GM18499 (cell line): ENCODE results near the gene KIRREL1.

Source experiments
- ATAC-seq: cut with Tn5 transposase; IDR thresholded peaks from one replicate; pipeline ENCODE4 v1.9.1; 2021; ENCODE audit warnings: moderate number of reproducible peaks; ENCODE audit not compliant: insufficient read depth, unreplicated experiment

KIRREL1 gene

DNA sequence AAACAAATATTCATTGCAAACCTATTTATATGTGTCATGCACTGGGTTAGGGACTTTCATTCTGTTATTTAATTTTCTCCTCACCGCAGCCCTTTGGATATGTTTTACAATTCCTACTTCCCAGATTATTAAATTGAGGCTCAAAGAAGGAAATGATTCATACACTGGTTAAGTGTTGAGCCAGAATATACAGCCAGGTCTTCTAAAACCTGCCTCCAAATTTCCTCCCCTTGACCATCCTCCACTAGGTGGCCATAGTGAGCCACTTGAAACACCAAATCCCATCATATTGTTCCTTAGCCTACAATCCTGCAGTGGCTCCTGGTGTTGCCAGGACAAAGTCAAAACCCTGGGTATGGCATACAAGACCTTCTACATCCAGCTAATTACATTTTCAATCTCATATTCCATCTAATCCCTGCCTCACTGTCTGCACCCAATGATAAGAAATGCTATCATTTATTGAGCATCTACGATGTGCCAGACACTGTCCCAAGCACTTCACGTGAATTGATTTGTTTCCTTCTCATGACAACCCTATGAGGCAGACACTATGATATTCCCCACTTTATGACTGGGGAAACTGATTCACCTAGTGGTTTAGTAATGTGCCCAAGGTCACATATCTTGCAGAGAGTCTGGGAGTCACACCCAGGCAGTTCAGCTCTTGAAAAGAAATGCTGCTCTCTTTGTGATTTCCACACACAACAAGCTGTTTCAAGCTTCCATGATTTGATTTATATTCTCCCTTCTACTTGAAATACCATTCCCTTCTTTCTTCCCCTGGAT, 23.6 kb upstream of the KIRREL1 start:
- no peak for ATAC-seq

DNA sequence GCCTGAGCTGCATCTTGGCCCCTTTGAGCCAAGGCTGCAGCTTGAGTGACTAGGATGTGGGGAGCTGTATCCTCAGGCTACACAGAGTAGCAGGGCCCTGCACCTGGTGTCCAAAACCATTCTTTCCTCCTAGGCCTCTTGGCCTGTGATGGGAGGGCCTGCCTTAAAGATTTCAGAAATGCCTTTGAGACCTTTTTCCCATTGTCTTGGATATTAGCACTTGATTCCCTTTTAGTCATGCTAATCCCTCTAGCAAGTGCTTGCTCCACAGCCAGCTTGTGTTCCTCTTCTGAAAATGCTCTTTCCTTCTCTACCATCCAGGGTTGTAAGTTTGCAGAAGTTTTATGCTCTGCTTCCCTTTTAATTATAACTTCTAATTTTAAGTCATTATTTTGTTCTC, 21.7 kb upstream of the KIRREL1 start:
- ATAC-seq: no peak

DNA sequence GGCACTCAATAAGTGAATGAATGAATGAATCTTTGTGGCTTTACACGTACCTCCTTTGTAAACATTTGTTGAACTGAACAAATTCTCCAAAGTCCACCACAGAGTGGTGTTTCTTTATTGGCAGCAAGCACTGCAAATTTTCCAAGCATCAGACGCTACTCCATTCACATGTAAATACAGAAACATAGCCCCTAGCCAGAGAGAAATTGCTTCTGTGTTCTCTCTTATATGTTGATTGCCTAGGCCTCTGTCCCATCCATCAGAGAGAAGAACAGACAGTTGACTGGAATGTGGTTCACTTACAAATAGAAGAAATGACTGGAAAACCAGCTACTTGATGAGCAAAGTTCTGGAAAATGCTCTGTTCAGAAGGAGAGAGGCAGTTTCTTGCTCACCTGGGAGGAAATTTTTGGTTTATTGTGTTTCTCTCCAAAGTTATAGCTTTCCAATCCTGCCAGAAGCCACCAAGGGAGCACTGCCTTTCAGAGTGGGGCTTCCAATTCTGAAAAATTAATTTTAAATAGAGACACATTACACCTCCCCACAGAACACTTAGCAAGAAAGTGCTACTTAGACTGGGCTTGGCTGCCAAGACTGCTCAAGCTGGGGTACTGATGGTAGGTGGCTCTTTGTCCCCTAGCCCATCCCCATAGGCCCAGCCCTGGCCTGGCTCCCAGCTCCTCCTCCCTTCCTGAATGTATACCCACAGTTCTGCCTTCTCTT, 18.1 kb upstream of the KIRREL1 start:
- ATAC-seq: no peak

DNA sequence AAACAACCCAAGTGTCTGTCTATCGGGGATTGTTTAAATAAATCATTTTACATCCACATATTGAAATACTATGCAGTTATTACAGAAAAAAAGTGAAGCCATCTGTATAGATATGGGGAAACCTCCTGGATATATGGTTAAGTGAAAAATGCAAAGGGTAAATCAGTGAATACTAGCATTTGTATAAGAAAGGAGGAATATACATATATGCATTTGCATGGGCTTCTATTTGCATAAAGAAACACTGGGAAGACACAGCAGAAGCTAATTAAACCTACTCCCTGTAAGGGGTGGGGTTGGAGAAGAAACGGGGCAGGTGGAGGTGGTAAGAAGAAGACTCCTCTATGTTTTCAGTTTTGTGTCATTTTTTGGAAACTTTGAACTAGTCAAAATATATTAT, 16.6 kb upstream of the KIRREL1 start:
- no peak for ATAC-seq

DNA sequence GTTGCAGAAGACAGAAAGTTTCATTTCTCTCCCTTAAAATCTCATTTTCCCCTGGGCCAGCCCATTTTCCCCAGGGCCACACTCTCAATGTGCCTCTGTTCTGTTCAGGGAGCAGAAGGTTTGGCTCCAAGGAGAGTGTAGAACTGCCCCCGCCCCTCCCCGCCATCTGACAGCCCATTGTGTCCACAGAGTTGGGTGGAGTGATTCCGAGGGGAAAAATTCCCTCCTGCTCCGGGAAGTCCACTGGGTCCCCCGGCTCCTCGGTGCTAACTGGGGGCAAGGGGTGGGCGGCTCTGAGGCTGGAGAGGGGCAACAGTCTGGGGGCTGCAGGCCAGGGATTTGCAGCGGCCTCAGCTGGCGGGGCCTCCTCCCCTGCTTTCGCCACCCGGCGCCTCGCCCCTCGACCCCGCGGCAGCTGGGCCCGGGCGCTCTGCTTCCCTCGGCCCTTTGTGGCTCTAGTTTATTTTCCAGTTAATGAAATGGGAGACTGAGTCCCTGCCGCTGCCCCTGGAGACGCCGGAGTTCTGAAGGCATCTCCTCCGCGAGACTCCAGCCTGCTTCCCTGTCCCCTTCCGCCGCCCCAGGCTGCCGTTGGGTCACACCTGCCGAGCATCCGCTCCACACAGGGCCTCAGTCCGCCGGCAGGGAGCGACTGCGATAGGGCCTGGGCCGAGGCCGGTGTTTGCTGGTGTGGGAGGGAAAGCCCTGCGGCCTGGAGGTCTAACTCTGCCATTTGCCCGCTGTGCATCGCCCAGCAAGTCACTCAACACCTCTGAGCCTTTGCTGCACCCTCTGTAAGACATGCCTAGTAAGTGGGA, 14.7 kb upstream of the KIRREL1 start:
- ATAC-seq: no peak

DNA sequence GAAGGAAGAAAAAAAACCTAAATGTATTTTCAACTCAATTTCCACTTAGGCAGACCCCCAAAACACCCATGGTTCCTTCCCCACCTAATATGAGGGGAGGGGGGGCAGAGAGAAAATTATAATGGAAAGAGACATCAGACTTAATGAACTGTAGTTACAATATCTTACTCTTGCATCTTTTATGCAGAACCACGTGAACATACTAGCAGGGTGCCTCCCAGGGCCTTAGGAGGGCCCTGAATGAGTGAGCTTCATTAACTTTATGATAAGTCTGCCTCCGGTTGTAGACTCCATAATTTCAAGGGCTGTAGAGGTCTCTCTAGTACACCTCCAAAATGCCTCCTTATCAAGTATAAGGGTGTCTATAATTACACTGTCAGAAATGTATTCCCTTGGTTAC, 11.3 kb upstream of the KIRREL1 start:
- ATAC-seq: no peak

DNA sequence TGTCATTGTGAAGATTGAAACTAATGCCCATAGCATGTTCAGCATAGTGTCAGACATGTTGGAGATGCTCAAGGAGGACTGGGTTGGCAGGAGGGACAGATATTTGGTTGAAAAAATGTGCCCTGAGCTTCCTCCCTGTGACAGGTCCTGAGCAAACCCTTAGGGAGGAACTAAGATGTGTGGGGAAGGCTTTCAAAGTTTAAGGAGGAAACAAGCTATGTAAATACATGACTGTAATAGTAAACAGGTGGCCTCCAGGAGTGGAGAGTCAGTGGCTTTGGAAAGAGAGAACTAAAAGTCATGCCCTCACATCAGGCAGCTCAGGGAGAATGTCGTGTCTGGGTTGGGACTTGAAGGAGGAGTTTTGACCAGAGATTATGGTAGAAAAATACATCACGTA, 9.7 kb upstream of the KIRREL1 start:
- ATAC-seq: no peak

DNA sequence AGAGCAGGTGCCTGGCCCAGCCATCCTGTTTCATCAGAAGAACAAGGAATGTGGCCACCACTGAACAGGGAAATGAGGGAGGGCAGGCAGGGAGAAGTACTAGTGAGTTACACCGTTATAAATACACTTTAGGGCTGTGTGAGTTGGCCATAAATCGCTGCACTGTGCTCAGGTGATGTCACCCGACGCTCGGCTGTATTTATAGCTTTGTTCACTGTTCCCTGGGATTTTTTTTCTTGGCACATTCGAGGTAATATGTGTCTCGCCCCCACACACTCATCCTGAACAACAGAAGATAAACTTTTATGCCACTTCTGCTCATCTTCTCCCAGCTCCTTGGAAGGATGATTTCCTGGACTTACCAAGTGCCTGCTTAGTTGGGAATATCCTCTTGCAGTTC, 9.0 kb upstream of the KIRREL1 start:
- no peak for ATAC-seq

DNA sequence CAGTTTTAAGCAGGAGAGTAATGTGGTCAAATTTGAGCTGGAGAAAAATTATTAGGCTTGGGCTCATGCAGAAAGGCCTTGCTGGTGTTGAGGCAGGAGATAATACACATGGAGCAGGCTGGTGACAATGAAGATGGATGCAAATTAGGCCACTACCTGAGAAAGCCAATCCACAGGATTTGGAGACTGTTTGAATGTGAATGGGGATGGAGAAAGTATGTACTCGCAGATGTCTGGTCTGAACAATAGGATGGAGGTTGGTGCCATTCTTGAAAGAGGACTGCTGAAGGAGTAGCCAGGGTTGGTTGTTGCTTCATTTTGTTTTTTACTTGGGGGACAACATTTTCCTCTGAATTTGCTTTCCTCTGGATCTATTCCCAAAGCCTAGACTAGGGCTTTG, 8.0 kb upstream of the KIRREL1 start:
- ATAC-seq: no peak

DNA sequence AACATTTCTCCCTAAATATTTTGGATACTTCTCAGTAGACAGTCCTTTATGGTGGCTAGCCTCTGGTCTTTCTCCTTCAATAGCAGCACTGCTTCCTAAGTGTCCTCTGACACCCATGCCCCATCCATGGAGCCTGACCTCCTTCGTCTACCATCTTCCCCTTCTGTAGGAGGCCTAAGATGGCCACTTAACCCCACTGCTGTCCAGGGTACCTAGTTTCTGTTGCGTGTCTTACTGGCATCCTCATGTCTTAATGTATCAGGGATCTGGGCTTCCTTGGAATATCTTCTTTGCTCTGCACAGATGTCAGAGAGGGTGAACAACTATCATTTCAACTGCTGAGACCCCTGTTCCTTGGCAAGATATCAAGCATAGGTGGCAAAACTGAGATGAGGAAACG, 5.4 kb upstream of the KIRREL1 start:
- ATAC-seq: no peak

DNA sequence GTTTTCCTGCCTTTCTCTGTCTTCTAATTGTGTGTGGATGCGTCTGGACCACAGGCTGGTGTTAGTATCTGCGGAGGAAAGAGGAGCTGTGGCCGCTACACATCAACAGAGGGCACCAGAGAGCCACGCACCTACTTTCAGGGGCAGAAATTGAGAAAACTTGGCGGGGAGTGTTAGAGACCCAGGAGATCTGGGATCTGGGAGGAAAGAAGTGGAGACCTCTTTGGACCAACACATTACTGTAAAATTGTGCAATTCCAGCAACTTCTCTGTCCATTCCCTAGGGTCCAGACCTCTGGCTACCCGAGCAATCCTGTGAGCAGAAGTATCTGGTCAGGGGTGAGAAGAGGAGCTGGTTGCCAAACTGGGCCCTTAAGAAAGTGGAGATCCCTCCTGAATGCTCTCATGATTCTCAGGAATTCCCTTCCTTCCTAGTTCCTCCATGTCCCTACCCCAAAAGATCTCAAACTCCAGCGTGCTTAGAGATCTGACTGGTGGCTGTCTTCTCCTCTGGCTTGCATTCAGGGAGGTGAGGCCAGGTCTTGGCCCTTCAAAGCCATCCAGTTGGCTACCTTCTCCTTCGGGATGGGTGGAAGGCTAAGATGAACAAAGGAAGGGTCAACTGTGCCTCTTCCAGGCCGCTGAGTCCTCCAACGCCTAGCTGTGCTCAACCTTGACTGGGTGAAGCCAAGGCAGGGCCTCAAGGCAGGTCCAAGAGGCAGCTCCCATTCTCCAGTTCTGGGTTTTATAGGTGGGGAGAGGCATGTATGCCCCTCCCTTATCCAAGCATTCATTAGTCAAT, 1.2 kb upstream of the KIRREL1 start:
- ATAC-seq: no peak

DNA sequence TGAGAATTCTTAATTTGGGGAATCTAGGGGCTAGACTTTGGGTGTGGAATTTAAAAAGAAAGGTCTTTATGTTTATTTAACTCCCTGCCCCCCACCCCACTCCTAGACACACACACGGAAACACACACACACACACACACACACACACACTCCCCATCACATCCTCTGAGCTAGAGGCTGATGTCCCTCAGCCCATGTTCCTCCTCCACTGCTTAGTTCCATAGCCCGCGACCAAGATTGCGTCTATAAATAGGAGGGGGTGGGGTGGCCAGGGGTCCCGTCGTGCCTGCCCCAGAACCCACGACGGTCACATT, 655 bp upstream of the KIRREL1 start:
- ATAC-seq: no peak

DNA sequence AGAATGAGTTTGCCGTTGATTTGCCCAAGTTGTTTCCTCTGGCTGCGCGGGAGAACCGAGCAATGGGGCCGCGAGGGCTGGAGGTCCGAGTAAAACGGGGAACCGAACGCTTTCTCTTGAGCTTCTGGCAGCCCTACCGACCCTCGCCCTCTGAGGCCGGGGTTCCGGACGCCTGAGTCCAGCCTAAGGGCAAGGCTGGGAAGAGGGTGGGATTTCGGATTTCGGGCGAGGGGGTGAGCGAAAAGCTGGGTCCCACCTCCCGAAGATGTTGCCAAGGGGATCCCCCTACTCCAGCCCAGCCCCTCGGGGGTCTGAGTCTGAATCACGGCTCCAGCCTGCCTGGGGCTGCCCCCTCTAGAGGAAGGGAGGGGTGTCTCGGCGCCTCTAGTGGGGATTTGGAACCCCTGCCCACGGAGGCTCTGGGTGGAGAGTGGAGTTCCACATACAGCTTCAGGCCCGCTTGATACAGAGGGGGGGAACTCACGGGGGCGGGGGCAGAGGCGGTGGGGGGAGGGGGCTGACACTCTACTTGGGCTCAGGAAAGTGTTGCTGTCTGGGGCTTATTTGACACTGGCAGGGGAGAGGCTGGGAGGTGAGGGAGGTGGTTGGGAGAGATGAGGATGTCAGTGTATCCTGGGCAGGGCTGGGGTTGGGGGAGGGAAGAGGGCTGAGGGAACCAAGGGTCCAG, 617 bp downstream of the KIRREL1 start:
- no peak for ATAC-seq

DNA sequence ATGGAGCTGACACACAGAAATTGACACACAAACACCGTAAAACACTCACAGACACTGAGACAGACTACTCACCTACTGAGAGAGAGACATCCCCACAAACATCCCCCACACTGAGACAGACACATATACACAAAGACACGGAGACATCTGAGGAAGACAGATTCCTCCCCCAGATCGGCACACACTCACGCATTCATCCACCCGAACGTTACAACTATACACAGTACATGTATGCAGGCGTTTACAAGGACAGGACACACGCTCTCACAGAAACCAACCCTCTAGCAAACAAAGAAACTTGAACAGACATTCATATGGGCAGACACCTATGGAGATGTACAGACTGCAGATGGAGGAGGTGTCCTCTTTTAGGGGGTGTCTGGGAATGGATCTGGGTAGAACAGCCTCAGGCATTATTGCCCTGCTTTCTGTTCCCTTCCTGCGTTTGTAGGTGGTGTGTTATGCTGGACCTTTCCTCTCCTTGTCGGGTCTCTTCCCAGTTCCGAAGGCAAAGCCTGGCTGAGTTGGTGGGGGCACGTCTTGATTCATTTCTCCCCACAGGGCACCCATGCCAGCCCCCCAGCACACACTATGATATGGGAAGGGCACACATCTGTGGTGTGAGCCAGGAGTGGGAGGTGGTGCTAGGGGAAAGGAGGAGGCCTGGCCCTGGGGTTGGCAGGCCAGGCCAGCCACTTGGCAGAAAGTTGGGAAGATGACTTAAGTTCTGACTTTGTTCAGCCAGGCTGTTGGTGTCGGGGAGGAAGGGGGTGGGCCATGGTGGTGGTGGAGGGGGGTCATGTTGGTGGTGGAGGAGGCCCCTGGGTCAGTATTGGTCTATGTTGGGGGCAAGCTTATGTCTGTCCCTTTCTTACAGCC, 1.5 kb downstream of the KIRREL1 start:
- ATAC-seq: no peak

DNA sequence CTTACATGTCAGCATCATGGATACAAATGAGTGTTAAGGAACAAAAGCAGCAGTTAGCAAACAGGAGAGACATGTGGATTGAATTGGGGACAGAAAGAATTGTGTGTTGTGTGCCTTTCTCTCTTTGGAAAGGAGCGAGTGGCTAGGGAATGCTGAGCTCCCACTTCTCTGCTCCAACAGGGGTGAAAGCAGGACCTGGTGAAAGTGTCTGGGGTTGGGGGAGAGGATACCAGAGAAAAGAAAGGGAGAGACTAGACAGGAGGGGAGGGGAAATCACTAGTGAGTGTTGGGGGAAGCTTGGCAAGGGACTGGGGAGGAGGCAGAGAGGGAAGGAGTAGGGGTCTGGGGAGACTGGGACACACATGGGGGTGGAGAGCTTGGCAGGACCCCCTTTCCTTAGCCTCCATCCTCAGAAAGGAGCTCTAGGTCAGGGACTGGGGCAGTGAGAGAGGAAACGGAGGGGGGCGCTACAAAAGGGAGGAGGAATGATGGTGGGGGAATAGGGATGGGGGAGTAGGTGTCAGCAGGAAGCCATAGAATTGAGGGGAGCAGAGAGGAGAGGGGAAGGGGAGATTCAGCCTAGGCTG, 2.2 kb downstream of the KIRREL1 start:
- ATAC-seq: no peak

DNA sequence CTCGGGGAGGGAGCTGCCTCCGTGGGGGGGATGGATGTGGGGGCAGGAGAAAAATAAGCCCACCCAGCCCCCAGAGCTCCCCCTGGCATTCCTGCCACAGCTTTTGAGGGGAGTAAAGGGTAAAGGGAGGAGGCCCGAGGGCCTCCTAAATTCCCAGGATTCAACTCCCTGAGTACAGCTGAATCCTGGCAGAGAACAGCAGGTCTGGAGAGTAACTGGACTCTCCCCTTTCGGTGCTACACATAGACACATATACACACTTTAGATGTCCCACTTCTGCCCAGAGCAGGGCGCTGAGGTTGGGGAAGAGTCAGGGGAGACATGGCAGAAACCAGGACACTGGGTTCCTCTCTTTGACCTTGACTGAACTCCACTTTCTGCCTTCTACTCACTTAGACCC, 3.0 kb downstream of the KIRREL1 start:
- no peak for ATAC-seq

DNA sequence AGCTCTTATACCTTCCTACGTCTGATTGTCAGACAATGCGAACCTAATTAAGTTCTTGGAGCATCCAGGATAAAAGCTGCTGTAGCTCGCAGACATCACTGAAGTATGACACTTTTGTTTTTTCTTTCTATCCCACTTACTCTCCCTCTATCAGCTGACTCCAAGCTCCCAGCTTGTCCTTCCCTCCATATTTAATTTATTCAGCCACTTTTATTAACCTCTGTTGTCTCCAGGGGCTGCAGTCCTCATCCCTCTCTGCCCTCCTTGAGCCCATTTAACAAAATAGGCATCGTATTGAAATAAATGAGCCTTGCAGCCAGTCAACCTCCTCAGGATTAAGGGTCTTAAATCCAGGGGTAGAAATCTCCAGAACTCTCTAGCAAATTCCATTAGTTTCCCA, 7.1 kb downstream of the KIRREL1 start:
- ATAC-seq: no peak

DNA sequence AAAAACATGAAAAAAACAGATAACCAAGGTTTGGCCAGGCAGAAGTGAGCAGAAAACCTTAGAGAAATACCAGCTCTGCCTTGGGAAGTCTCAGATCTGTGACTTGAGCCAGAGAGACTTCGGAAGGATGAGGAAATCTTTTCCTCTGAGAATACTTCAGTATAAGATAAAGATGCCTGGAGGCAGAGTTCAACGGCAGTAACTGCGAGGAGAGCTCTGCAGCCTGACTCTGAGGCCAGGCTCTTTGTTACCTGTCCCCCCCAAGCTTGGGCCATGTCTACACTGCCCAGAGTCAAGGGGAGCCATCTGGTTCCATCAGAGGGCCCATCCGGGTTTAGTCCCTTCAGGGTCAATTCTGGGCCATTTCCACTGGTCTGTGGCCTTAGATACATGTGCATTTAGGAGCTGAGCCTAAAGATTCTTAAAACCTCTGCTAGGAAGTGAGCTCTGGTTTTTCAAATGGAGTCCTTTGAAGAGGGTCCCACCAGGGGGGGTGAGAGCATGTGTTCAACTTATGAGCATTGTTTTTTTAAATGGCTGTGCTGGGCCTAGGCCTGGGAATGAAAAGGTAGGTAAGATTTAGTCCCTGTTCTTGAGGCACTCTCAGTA, 8.7 kb downstream of the KIRREL1 start:
- no peak for ATAC-seq
